ENCODE measurements around the gene DUSP3.

DNA sequence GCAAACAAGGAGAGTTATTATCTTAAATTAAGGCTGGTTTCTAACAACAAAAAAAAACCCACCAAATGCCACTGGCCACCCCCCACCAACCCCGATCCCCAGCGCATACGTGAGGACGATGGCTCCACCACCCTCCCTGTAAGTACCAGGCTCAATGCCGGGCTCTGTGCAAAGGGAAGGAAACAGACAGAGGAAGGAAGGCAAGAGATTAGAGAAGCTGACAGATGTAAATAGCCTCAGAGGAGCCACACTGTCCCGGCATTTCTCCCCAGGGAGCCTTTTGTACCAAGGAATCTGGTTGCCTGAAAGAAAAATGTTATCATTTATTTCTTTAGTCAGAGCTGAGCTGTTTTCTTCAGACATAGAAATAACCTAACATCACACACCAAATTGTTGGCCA, 33.2 kb downstream of the DUSP3 start:
- TF ChIP-seq, protein P1, sequence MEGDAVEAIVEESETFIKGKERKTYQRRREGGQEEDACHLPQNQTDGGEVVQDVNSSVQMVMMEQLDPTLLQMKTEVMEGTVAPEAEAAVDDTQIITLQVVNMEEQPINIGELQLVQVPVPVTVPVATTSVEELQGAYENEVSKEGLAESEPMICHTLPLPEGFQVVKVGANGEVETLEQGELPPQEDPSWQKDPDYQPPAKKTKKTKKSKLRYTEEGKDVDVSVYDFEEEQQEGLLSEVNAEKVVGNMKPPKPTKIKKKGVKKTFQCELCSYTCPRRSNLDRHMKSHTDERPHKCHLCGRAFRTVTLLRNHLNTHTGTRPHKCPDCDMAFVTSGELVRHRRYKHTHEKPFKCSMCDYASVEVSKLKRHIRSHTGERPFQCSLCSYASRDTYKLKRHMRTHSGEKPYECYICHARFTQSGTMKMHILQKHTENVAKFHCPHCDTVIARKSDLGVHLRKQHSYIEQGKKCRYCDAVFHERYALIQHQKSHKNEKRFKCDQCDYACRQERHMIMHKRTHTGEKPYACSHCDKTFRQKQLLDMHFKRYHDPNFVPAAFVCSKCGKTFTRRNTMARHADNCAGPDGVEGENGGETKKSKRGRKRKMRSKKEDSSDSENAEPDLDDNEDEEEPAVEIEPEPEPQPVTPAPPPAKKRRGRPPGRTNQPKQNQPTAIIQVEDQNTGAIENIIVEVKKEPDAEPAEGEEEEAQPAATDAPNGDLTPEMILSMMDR (IDR thresholded peaks at IDR 0.05) = no peak
- no peak for TF ChIP-seq ZFX (IDR thresholded peaks at IDR 0.05; ENCODE audit: borderline replicate concordance)

Data from 22Rv1 (cell line).